ENCODE measurements around the gene NYNRIN.

Gene NYNRIN

GRCh38 chr14:24459331-24459730, 60.5 kb downstream of the NYNRIN start:
- no peak for DNase-seq

- DNase-seq = no peak
These were observed 62.5 kb downstream of the NYNRIN start for GRCh38 chr14:24461336-24461735.

DNA sequence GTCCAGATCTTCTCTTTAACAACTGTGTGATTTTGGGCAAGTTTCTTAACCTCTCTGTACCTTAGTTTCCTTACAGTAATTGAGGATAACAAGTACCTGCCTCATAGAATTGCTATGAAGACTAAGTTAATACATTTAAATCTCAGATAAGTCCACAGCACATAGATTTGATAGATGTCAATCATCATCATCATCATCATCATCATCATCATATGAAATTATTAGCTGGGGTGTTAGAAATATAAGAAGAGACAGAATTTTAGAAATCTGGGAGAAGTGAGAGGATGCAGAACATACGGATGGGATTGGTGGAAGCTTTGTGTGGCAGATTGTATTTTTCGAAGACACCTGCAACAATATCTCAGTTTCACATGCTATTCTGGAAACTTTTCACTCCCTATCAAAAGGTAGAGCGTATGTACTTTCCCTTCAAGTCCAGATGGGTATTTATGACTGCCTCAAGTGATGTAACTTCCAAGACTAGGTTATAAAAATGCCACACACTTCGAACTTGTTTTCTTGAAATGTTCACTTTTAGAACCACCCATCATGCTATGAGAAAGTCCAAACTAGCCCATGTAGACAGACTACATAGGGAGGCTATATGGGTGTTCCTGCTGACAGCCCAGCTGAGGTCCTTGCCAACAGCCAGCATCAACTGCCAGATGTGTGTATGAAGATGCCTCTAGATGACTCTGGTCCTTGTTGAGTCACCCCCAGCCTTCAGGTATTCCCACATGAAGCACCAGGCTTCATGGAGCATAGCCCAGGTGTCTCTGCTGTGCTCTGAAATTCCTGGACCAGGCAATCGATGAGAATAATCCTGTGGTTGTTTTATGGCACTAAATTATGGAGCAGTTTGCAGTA, 64.4 kb downstream of the NYNRIN start:
- DNase-seq = no peak

- no peak for DNase-seq
These were observed 65.3 kb downstream of the NYNRIN start for GRCh38 chr14:24463884-24464785.

GRCh38 chr14:24465368-24465767, 66.6 kb downstream of the NYNRIN start:
- DNase-seq = no peak

- DNase-seq = no peak
These were observed 67.0 kb downstream of the NYNRIN start for GRCh38 chr14:24465805-24466204.
